Keratinocyte (primary cell): ENCODE data around the gene PLSCR4. TPM values are rescaled to one million over a fixed set of nuclear protein-coding genes. Genes with fewer than 3 reads are reported as not detected.

Experiments used
- DNase-seq: peaks from one replicate; pipeline ENCODE4 v3.0.0-alpha.2; 2011; ENCODE audit warnings: low read depth, missing footprints, low spot score
- FAIRE-seq: peaks from 2 replicates; lab custom pipeline; 2011; peaks lifted over from hg19 to GRCh38; lab: Jason Lieb, UNC
- H2AFZ ChIP-seq: 2 replicates; pipeline ENCODE4 v1.6.0; 2012; ENCODE audit warnings: low read length, control low read depth, inconsistent platforms; ENCODE audit not compliant: control insufficient read depth
- H3K27ac ChIP-seq: 2 replicates; pipeline ENCODE4 v1.5.1; 2011; ENCODE audit warnings: low read length; ENCODE audit not compliant: control insufficient read depth, insufficient read depth
- H3K27me3 ChIP-seq: 3 replicates; pipeline ENCODE4 v1.6.0; 2011; ENCODE audit warnings: low read length; ENCODE audit not compliant: control insufficient read depth, insufficient read depth; ENCODE audit errors: extremely low read depth
- H3K36me3 ChIP-seq, 2 experiments: 2 replicates in 1 of 2; 3 replicates in 1 of 2; pipeline ENCODE4 v1.5.1; 2011; ENCODE audit warnings: low read length in 2 of 2, mild to moderate bottlenecking in 1 of 2; ENCODE audit not compliant: control insufficient read depth in 2 of 2, insufficient read depth in 2 of 2; ENCODE audit errors: extremely low read depth in 1 of 2
- H3K4me1 ChIP-seq: 3 replicates; pipeline ENCODE4 v1.5.1; 2011; ENCODE audit warnings: low read length; ENCODE audit not compliant: control insufficient read depth, insufficient read depth; ENCODE audit errors: extremely low read depth
- H3K4me2 ChIP-seq: 3 replicates; pipeline ENCODE4 v1.6.0; 2011; ENCODE audit warnings: low read depth, low read length; ENCODE audit not compliant: control insufficient read depth, insufficient read depth; ENCODE audit errors: extremely low read depth
- H3K4me3 ChIP-seq, 3 experiments: fragments of 200-600 bp in 1 of 3; sonication (generic) in 1 of 3; 2 replicates in 2 of 3; 3 replicates in 1 of 3; pipeline ENCODE4 v1.5.1; 2011 to 2016; ENCODE audit warnings: low read length in 3 of 3, mild to moderate bottlenecking in 3 of 3, control low read depth in 2 of 3, inconsistent platforms in 1 of 3, low read depth in 1 of 3, mixed read lengths in 1 of 3, mixed run types in 1 of 3, moderate library complexity in 1 of 3; ENCODE audit not compliant: control insufficient read depth in 2 of 3, insufficient read depth in 2 of 3; ENCODE audit errors: extremely low read depth in 1 of 3
- H3K79me2 ChIP-seq: 2 replicates; pipeline ENCODE4 v1.6.0; 2012; ENCODE audit warnings: low read length; ENCODE audit not compliant: control insufficient read depth, insufficient read depth
- H3K9ac ChIP-seq: 3 replicates; pipeline ENCODE4 v1.6.0; 2011; ENCODE audit warnings: low read length; ENCODE audit not compliant: control insufficient read depth, insufficient read depth; ENCODE audit errors: extremely low read depth
- H3K9me1 ChIP-seq: 3 replicates; pipeline ENCODE4 v1.6.0; 2011; ENCODE audit warnings: low read length; ENCODE audit not compliant: control insufficient read depth, insufficient read depth; ENCODE audit errors: extremely low read depth
- H3K9me3 ChIP-seq: 2 replicates; pipeline ENCODE4 v1.5.1; 2012; ENCODE audit warnings: low read depth, low read length; ENCODE audit not compliant: control insufficient read depth
- H4K20me1 ChIP-seq: 3 replicates; pipeline ENCODE4 v1.6.0; 2011; ENCODE audit warnings: low read length; ENCODE audit not compliant: control insufficient read depth, insufficient read depth; ENCODE audit errors: extremely low read depth
- CTCF ChIP-seq, 3 experiments: IDR thresholded peaks in 1 of 3; conservative IDR thresholded peaks in 1 of 3; optimal IDR thresholded peaks in 1 of 3; 2 replicates in 2 of 3; 3 replicates in 1 of 3; pipeline versions ENCODE3 to v1.5.1; 2011; ENCODE audit warnings: low read length in 3 of 3, mild to moderate bottlenecking in 3 of 3, moderate library complexity in 2 of 3, control low read depth in 1 of 3, inconsistent platforms in 1 of 3; ENCODE audit not compliant: insufficient read depth in 2 of 3; ENCODE audit errors: extremely low read depth in 1 of 3
- EZH2 ChIP-seq: IDR thresholded peaks from one replicate; pipeline ENCODE4 v1.6.1; 2012; ENCODE audit warnings: inconsistent platforms, mild to moderate bottlenecking, low read length, moderate library complexity
- dilution Hi-C: fragments of 300-500 bp; cut with MboI; formaldehyde crosslinking; loops from one replicate; pipeline ENCODE4 v1.7.0; 2020; ENCODE audit warnings: low sequenced_read_pairs; ENCODE audit not compliant: extremely low pct_ligation_motif_present
- polyA plus RNA-seq, 5 experiments: library from polyadenylated mRNA; depleted of rRNA in 3 of 5; stranded (reverse) in 3 of 5; stranded (forward) in 1 of 5; unstranded in 1 of 5; fragments of >200 nt; gene quantifications; 1 replicate in 1 of 5; 2 replicates in 3 of 5; 3 replicates in 1 of 5; pipeline versions ENCODE4 v1.2.1 to v1.2.3, GENCODE V29; 2011 to 2012; ENCODE audit warnings: missing spikeins in 2 of 5, low read depth in 1 of 5, low replicate concordance in 1 of 5

PLSCR4 gene
- polyA plus RNA-seq, 1 donor (not counting 4 experiments of a cell fraction or from before 2014, with no cell fraction given): 1.5 TPM

- no peaks in the 10 kb centered on the region for H3K9me3 ChIP-seq
- dilution Hi-C loops: no loop called here
- no peaks in the 10 kb centered on the region for H3K4me1 ChIP-seq
- DNase-seq (no peak), FAIRE-seq (no peak)
- no peaks in the 10 kb centered on the region for H3K9me1 ChIP-seq
- H3K27ac ChIP-seq: no peak overlapping the region
- H3K4me2 ChIP-seq: no peak overlapping the region
- H3K9ac ChIP-seq: no peak overlapping the region
- no peak overlapping the region for H3K4me3 ChIP-seq
- TF ChIP-seq CTCF (optimal IDR thresholded peaks at IDR 0.05 in 1 of 3, IDR thresholded peaks at IDR 0.05 in 1 of 3, conservative IDR thresholded peaks at IDR 0.05 in 1 of 3; ENCODE audit: extremely low read depth in 1 of 3, insufficient read depth in 2 of 3, low read length in 3 of 3) (no peak), EZH2 (no peak)
- H3K79me2 ChIP-seq: peaks cover 18% of the 10 kb centered on the region
- no peaks in the 10 kb centered on the region for H3K36me3 ChIP-seq
- H4K20me1 ChIP-seq: no peaks in the 10 kb centered on the region
- no peak overlapping the region for H2AFZ ChIP-seq
- H3K27me3 ChIP-seq: no peaks in the 10 kb centered on the region
These were observed 96.6 kb downstream of the PLSCR4 start for GRCh38 chr3:146154316-146154715.

- FAIRE-seq (no peak), DNase-seq (no peak)
- no peak overlapping the region for H3K4me2 ChIP-seq
- dilution Hi-C loops: no loop called here
- peaks cover 13% of the 10 kb centered on the region for H3K79me2 ChIP-seq
- H4K20me1 ChIP-seq: no peaks in the 10 kb centered on the region
- no peaks in the 10 kb centered on the region for H3K9me1 ChIP-seq
- no peak overlapping the region for H3K9ac ChIP-seq
- no peaks in the 10 kb centered on the region for H3K4me1 ChIP-seq
- TF ChIP-seq EZH2: no peak
- TF ChIP-seq CTCF (optimal IDR thresholded peaks at IDR 0.05 in 1 of 3, IDR thresholded peaks at IDR 0.05 in 1 of 3, conservative IDR thresholded peaks at IDR 0.05 in 1 of 3; ENCODE audit: extremely low read depth in 1 of 3, insufficient read depth in 2 of 3, low read length in 3 of 3): no peak
- H2AFZ ChIP-seq: no peak overlapping the region
- H3K27ac ChIP-seq: no peak overlapping the region
- H3K9me3 ChIP-seq: no peaks in the 10 kb centered on the region
- no peak overlapping the region for H3K4me3 ChIP-seq
- no peaks in the 10 kb centered on the region for H3K27me3 ChIP-seq
- H3K36me3 ChIP-seq: no peaks in the 10 kb centered on the region
These were observed 97.5 kb downstream of the PLSCR4 start for GRCh38 chr3:146153429-146153828.
